Erythroblast (primary cell): Measurements from ENCODE around the gene IBA57.

ENCODE experiments used
- GATA1 ChIP-seq: IDR thresholded peaks from 2 replicates; pipeline ENCODE4 v1.6.1; 2011; ENCODE audit warnings: low read depth, mild to moderate bottlenecking, control low read depth, low read length, moderate library complexity
- POLR2A ChIP-seq: IDR thresholded peaks from 2 replicates; pipeline ENCODE4 v1.6.1; 2011; ENCODE audit warnings: mild to moderate bottlenecking, low read length

- no peak for TF ChIP-seq POLR2A
- no peak for TF ChIP-seq GATA1
These were observed 16.0 kb downstream of the IBA57 start for GRCh38 chr1:228181645-228182034.
